Loucy (cell line): Measurements from ENCODE around the gene GLP2R.

Experiments
- EZH2phosphoT487 ChIP-seq: fragments of 200-600 bp; IDR thresholded peaks from 2 replicates; pipeline ENCODE4 v1.6.1; 2018; ENCODE audit warnings: antibody characterized with exemption, mild to moderate bottlenecking, moderate library complexity, borderline replicate concordance
- TF ChIP-seq, protein P1 (sequence below): fragments of 200-600 bp; sonication (generic); conservative IDR thresholded peaks from 2 replicates; pipeline ENCODE4 v1.5.1; 2014; ENCODE audit warnings: mild to moderate bottlenecking, antibody characterized with exemption, low read length

GRCh38 chr17:9936095-9936494 is 110.4 kb downstream of the GLP2R start:
- TF ChIP-seq, protein P1, sequence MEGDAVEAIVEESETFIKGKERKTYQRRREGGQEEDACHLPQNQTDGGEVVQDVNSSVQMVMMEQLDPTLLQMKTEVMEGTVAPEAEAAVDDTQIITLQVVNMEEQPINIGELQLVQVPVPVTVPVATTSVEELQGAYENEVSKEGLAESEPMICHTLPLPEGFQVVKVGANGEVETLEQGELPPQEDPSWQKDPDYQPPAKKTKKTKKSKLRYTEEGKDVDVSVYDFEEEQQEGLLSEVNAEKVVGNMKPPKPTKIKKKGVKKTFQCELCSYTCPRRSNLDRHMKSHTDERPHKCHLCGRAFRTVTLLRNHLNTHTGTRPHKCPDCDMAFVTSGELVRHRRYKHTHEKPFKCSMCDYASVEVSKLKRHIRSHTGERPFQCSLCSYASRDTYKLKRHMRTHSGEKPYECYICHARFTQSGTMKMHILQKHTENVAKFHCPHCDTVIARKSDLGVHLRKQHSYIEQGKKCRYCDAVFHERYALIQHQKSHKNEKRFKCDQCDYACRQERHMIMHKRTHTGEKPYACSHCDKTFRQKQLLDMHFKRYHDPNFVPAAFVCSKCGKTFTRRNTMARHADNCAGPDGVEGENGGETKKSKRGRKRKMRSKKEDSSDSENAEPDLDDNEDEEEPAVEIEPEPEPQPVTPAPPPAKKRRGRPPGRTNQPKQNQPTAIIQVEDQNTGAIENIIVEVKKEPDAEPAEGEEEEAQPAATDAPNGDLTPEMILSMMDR: no peak
- TF ChIP-seq EZH2phosphoT487: no peak
